Neuronal stem cell (in vitro differentiated cells): Measurements from ENCODE around the gene IMMP2L.
"Not testable (repeated sequence)": the region's sequence is repeated elsewhere in the genome, so short reads cannot be mapped to it uniquely, and the experiment has no call there.

Experiments used
- DNase-seq: peaks from one replicate; pipeline ENCODE4 v3.0.0-alpha.2; 2013; ENCODE audit warnings: low spot score
- H2AFZ ChIP-seq: one replicate; pipeline ENCODE4 v1.6.1; 2013; ENCODE audit warnings: mild to moderate bottlenecking, low read length, inconsistent platforms
- H2AK5ac ChIP-seq: 2 replicates; pipeline ENCODE4 v1.6.1; 2013; ENCODE audit warnings: low read depth, mild to moderate bottlenecking, inconsistent platforms, low read length, moderate library complexity, mixed read lengths
- H2BK120ac ChIP-seq: 2 replicates; pipeline ENCODE4 v1.6.1; 2013; ENCODE audit warnings: low read depth, mild to moderate bottlenecking, inconsistent platforms, low read length, moderate library complexity, mixed read lengths
- H2BK12ac ChIP-seq: one replicate; pipeline ENCODE4 v1.6.1; 2013; ENCODE audit warnings: low read length, inconsistent platforms
- H2BK15ac ChIP-seq: 2 replicates; pipeline ENCODE4 v1.6.1; 2013; ENCODE audit warnings: mild to moderate bottlenecking, low read length, inconsistent platforms, mixed read lengths
- H2BK5ac ChIP-seq: one replicate; pipeline ENCODE4 v1.6.1; 2013; ENCODE audit warnings: inconsistent platforms, mild to moderate bottlenecking, low read length, moderate library complexity
- H3K14ac ChIP-seq: one replicate; pipeline ENCODE4 v1.6.1; 2013; ENCODE audit warnings: low read length, inconsistent platforms
- H3K18ac ChIP-seq: 2 replicates; pipeline ENCODE4 v1.6.1; 2013; ENCODE audit warnings: low read length, inconsistent platforms
- H3K23ac ChIP-seq: 2 replicates; pipeline ENCODE4 v1.6.1; 2013; ENCODE audit warnings: low read depth, mild to moderate bottlenecking, mixed read lengths, low read length, inconsistent platforms; ENCODE audit not compliant: poor library complexity
- H3K27ac ChIP-seq: replicated peaks from 3 replicates; pipeline ENCODE4 v1.5.1; 2013; ENCODE audit warnings: low read length, inconsistent platforms
- H3K27me3 ChIP-seq, 3 experiments: 2 replicates each; pipeline ENCODE4 v1.6.1; 2013; ENCODE audit warnings: low read length in 3 of 3, mild to moderate bottlenecking in 2 of 3, inconsistent platforms in 1 of 3, low read depth in 1 of 3, mixed read lengths in 1 of 3, moderate library complexity in 1 of 3; ENCODE audit not compliant: control insufficient read depth in 3 of 3, insufficient read depth in 3 of 3
- H3K36me3 ChIP-seq, 2 donors: replicated peaks in 1 of 2; 2 replicates each; pipeline ENCODE4 v1.6.1; 2013; ENCODE audit warnings: low read length in 2 of 2; ENCODE audit not compliant: control insufficient read depth in 2 of 2, insufficient read depth in 2 of 2
- H3K4ac ChIP-seq: 2 replicates; pipeline ENCODE4 v1.6.1; 2013; ENCODE audit warnings: inconsistent platforms, mild to moderate bottlenecking, low read length, moderate library complexity
- H3K4me1 ChIP-seq, 2 donors: 1 replicate in 1 of 2; 2 replicates in 1 of 2; pipeline ENCODE4 v1.6.1; 2013; ENCODE audit warnings: low read length in 2 of 2, low read depth in 1 of 2; ENCODE audit not compliant: control insufficient read depth in 2 of 2, insufficient read depth in 1 of 2
- H3K4me2 ChIP-seq: one replicate; pipeline ENCODE4 v1.6.1; 2013; ENCODE audit warnings: mild to moderate bottlenecking, low read length, inconsistent platforms; ENCODE audit not compliant: insufficient read depth, poor library complexity, severe bottlenecking
- H3K4me3 ChIP-seq, 2 donors: 2 replicates each; pipeline ENCODE4 v1.5.1; 2013; ENCODE audit warnings: low read length in 2 of 2, mild to moderate bottlenecking in 2 of 2, inconsistent platforms in 1 of 2, moderate library complexity in 1 of 2
- H3K79me1 ChIP-seq: one replicate; pipeline ENCODE4 v1.6.1; 2013; ENCODE audit warnings: low read depth, mild to moderate bottlenecking, inconsistent platforms, low read length, moderate library complexity
- H3K9ac ChIP-seq: one replicate; pipeline ENCODE4 v1.6.1; 2013; ENCODE audit warnings: mild to moderate bottlenecking, low read depth, low read length, inconsistent platforms; ENCODE audit not compliant: poor library complexity
- H3K9me3 ChIP-seq, 2 donors: replicated peaks in 1 of 2; 2 replicates each; pipeline versions ENCODE3 to v1.6.1; 2013; ENCODE audit warnings: low read length in 2 of 2, mild to moderate bottlenecking in 2 of 2, inconsistent platforms in 1 of 2, low read depth in 1 of 2, mixed read lengths in 1 of 2, moderate library complexity in 1 of 2; ENCODE audit not compliant: control insufficient read depth in 2 of 2, insufficient read depth in 1 of 2
- H4K8ac ChIP-seq: one replicate; pipeline ENCODE4 v1.6.1; 2013; ENCODE audit warnings: low read depth, mild to moderate bottlenecking, inconsistent platforms, low read length, moderate library complexity
- H4K91ac ChIP-seq: one replicate; pipeline ENCODE4 v1.6.1; 2013; ENCODE audit warnings: low read length, low read depth, mild to moderate bottlenecking, inconsistent platforms; ENCODE audit not compliant: poor library complexity
- WGBS, 2 donors: extraction: QIAGEN DNeasy Blood & Tissue Kit; methylation state at CpG; one replicate each; pipeline ENCODE4 v1.1.7; 2013; ENCODE audit warnings: missing lambda C conversion rate in 2 of 2, mixed read lengths in 1 of 2; ENCODE audit not compliant: insufficient read length in 2 of 2, insufficient replicate concordance in 1 of 2; ENCODE audit errors: extremely low coverage in 2 of 2; 5-methylcytosine and 5-hydroxymethylcytosine counted together

IMMP2L gene

GRCh38 chr7:111505422-111505821 is 56.9 kb downstream of the IMMP2L start:
- H3K23ac ChIP-seq, H3K4ac ChIP-seq, H3K27ac ChIP-seq, H2BK5ac ChIP-seq, H3K18ac ChIP-seq, H3K9me3 ChIP-seq, H3K9ac ChIP-seq, H2BK120ac ChIP-seq, H3K4me2 ChIP-seq, H3K27me3 ChIP-seq, H4K91ac ChIP-seq, H2AK5ac ChIP-seq, H3K4me1 ChIP-seq, H2BK15ac ChIP-seq, H3K36me3 ChIP-seq, H2AFZ ChIP-seq, H2BK12ac ChIP-seq, DNase-seq, H3K14ac ChIP-seq, H4K8ac ChIP-seq, H3K79me1 ChIP-seq, H3K4me3 ChIP-seq: not testable (repeated sequence)

GRCh38 chr7:111501799-111502198 is 60.5 kb downstream of the IMMP2L start:
- H3K23ac ChIP-seq, H3K4ac ChIP-seq, H2BK5ac ChIP-seq, H2BK15ac ChIP-seq, H3K79me1 ChIP-seq, H2BK120ac ChIP-seq, H2AK5ac ChIP-seq, H4K8ac ChIP-seq, H3K4me2 ChIP-seq, H3K4me1 ChIP-seq, H2BK12ac ChIP-seq, H3K27me3 ChIP-seq, H2AFZ ChIP-seq, H3K36me3 ChIP-seq, H3K9ac ChIP-seq, DNase-seq, H3K4me3 ChIP-seq, H3K18ac ChIP-seq, H3K14ac ChIP-seq, H3K27ac ChIP-seq, H4K91ac ChIP-seq, H3K9me3 ChIP-seq: not testable (repeated sequence)
- no CpG with 5 or more reads among the region's 2 CpGs for WGBS, 2 donors

GRCh38 chr7:111499027-111499426 is 63.3 kb downstream of the IMMP2L start:
- H3K4ac ChIP-seq: no peak overlapping the region
- H3K9ac ChIP-seq: no peak overlapping the region
- no CpG with 5 or more reads among the region's 3 CpGs for WGBS, 2 donors
- no peak overlapping the region for H3K4me2 ChIP-seq
- H4K91ac ChIP-seq: no peak overlapping the region
- H3K14ac ChIP-seq: no peak overlapping the region
- H2BK15ac ChIP-seq: no peak overlapping the region
- H3K27me3 ChIP-seq: no peaks in the 10 kb centered on the region
- no peaks in the 10 kb centered on the region for H3K36me3 ChIP-seq
- no peak overlapping the region for H3K23ac ChIP-seq
- H3K4me1 ChIP-seq: no peaks in the 10 kb centered on the region
- no peak overlapping the region for H2BK12ac ChIP-seq
- no peak overlapping the region for H2BK5ac ChIP-seq
- H2AFZ ChIP-seq: no peak overlapping the region
- no peaks in the 10 kb centered on the region for H3K79me1 ChIP-seq
- H3K18ac ChIP-seq: no peak overlapping the region
- H3K9me3 ChIP-seq: peaks cover 1 to 5% of the 10 kb centered on the region in 2 donors
- no peak overlapping the region for H4K8ac ChIP-seq
- no peak overlapping the region for H3K27ac ChIP-seq
- H2BK120ac ChIP-seq: no peak overlapping the region
- H3K4me3 ChIP-seq: no peak overlapping the region
- H2AK5ac ChIP-seq: no peak overlapping the region
- no peak for DNase-seq

- no peak overlapping the region for H3K4me3 ChIP-seq
- H3K4ac ChIP-seq: no peak overlapping the region
- H3K4me1 ChIP-seq: no peaks in the 10 kb centered on the region
- no peak overlapping the region for H2AK5ac ChIP-seq
- H4K91ac ChIP-seq: no peak overlapping the region
- H2BK120ac ChIP-seq: no peak overlapping the region
- H4K8ac ChIP-seq: no peak overlapping the region
- WGBS, 2 donors: no CpG with 5 or more reads among the region's 2 CpGs
- H3K23ac ChIP-seq: no peak overlapping the region
- H2BK15ac ChIP-seq: no peak overlapping the region
- H2BK5ac ChIP-seq: no peak overlapping the region
- H3K9ac ChIP-seq: no peak overlapping the region
- H3K14ac ChIP-seq: no peak overlapping the region
- H3K9me3 ChIP-seq: peaks cover 1 to 5% of the 10 kb centered on the region in 2 donors
- H3K27ac ChIP-seq: no peak overlapping the region
- H2BK12ac ChIP-seq: no peak overlapping the region
- H3K36me3 ChIP-seq: no peaks in the 10 kb centered on the region
- H3K79me1 ChIP-seq: no peaks in the 10 kb centered on the region
- H2AFZ ChIP-seq: no peak overlapping the region
- H3K18ac ChIP-seq: no peak overlapping the region
- no peak for DNase-seq
- H3K27me3 ChIP-seq: no peaks in the 10 kb centered on the region
- H3K4me2 ChIP-seq: no peak overlapping the region
These were observed 63.8 kb downstream of the IMMP2L start for GRCh38 chr7:111498391-111499007.
